IMR-90 (cell line): ENCODE results near the gene MACROD1. TPM values are rescaled to one million over a fixed set of nuclear protein-coding genes. Genes with fewer than 3 reads are reported as not detected.

Experiments used
- ATAC-seq: fragments of 200-7000 bp; cut with Tn5 transposase; 2 replicates; pipeline ENCODE4 v1.9.1; 2020; ENCODE audit warnings: low read depth, mild to moderate bottlenecking, moderate library complexity
- BruUV-seq: library from RNA; stranded (reverse); fragments of 400-500 nt; replicated peaks from 2 replicates; lab custom pipeline; 2021; lab: Mats Ljungman, UMichigan
- CTCF ChIA-PET: fragments of 300-600 bp; formaldehyde crosslinking; extraction: SDS; loops from one replicate; lab custom pipeline; 2021; ENCODE audit warnings: antibody characterized with exemption; lab: Yijun Ruan, JAX
- POLR2A ChIA-PET: fragments of 300-600 bp; sonication (Branson Sonifier 250); formaldehyde crosslinking; loops from one replicate; lab custom pipeline; 2022; ENCODE audit warnings: antibody characterized with exemption; ENCODE audit not compliant: unreplicated experiment; lab: Charles Lee
- DNase-seq: peaks from one replicate; pipeline ENCODE4 v3.0.0; 2013
- H2AFZ ChIP-seq: replicated peaks from 2 replicates; pipeline ENCODE3; 2013; ENCODE audit warnings: low read length, mild to moderate bottlenecking; ENCODE audit not compliant: poor library complexity
- H2AK5ac ChIP-seq: 2 replicates; pipeline ENCODE4 v1.6.1; 2013; ENCODE audit warnings: low read depth, low read length, inconsistent platforms
- H2AK9ac ChIP-seq: replicated peaks from 2 replicates; pipeline ENCODE3; 2013; ENCODE audit warnings: mild to moderate bottlenecking, low read depth, low read length, moderate library complexity; ENCODE audit not compliant: poor library complexity
- H2BK120ac ChIP-seq: 2 replicates; pipeline ENCODE4 v1.6.1; 2013; ENCODE audit warnings: low read depth, low read length, inconsistent platforms
- H2BK15ac ChIP-seq: 3 replicates; pipeline ENCODE4 v1.6.1; 2013; ENCODE audit warnings: low read depth, low read length, inconsistent platforms
- H2BK20ac ChIP-seq: 2 replicates; pipeline ENCODE4 v1.6.1; 2013; ENCODE audit warnings: low read depth, mild to moderate bottlenecking, inconsistent platforms, low read length, moderate library complexity
- H2BK5ac ChIP-seq: 2 replicates; pipeline ENCODE4 v1.6.1; 2013; ENCODE audit warnings: mild to moderate bottlenecking, low read depth, low read length, inconsistent platforms; ENCODE audit not compliant: poor library complexity, severe bottlenecking
- H3K14ac ChIP-seq: replicated peaks from 2 replicates; pipeline ENCODE4 v1.6.1; 2013; ENCODE audit warnings: low read depth, low read length, inconsistent platforms
- H3K18ac ChIP-seq: 2 replicates; pipeline ENCODE4 v1.6.1; 2013; ENCODE audit warnings: low read depth, low read length, control low read depth
- H3K23ac ChIP-seq: 2 replicates; pipeline ENCODE4 v1.6.1; 2013; ENCODE audit warnings: low read depth, low read length, inconsistent platforms
- H3K27ac ChIP-seq: 2 replicates; pipeline ENCODE4 v1.5.1; 2013; ENCODE audit warnings: mild to moderate bottlenecking, control low read depth, low read length; ENCODE audit not compliant: insufficient read depth
- H3K27me3 ChIP-seq: 2 replicates; pipeline ENCODE4 v1.6.1; 2013; ENCODE audit warnings: low read length; ENCODE audit not compliant: control insufficient read depth, insufficient read depth
- H3K36me3 ChIP-seq: 2 replicates; pipeline ENCODE4 v1.6.1; 2013; ENCODE audit warnings: low read length, mixed read lengths; ENCODE audit not compliant: control insufficient read depth, insufficient read depth
- H3K4ac ChIP-seq: 2 replicates; pipeline ENCODE4 v1.6.1; 2013; ENCODE audit warnings: low read depth, low read length, inconsistent platforms
- H3K4me1 ChIP-seq: 2 replicates; pipeline ENCODE4 v1.6.1; 2013; ENCODE audit warnings: low read length, mixed read lengths; ENCODE audit not compliant: control insufficient read depth, insufficient read depth
- H3K4me2 ChIP-seq: 2 replicates; pipeline ENCODE4 v1.6.1; 2013; ENCODE audit warnings: low read depth, mild to moderate bottlenecking, control low read depth, low read length, moderate library complexity
- H3K4me3 ChIP-seq: 2 replicates; pipeline ENCODE4 v1.5.1; 2013; ENCODE audit warnings: low read depth, mild to moderate bottlenecking, control low read depth, low read length, moderate library complexity; ENCODE audit not compliant: insufficient read depth
- H3K56ac ChIP-seq: 2 replicates; pipeline ENCODE4 v1.6.1; 2013; ENCODE audit warnings: low read length, inconsistent platforms; ENCODE audit not compliant: insufficient read depth; ENCODE audit errors: extremely low read depth
- H3K79me1 ChIP-seq, 2 experiments: 2 replicates each; pipeline ENCODE4 v1.6.1; 2013; ENCODE audit warnings: low read length in 2 of 2, inconsistent platforms in 1 of 2, low read depth in 1 of 2
- H3K9ac ChIP-seq: 2 replicates; pipeline ENCODE4 v1.6.1; 2013; ENCODE audit warnings: low read depth, low read length, control low read depth
- H3K9me1 ChIP-seq: 2 replicates; pipeline ENCODE4 v1.6.1; 2013; ENCODE audit warnings: low read length, inconsistent platforms; ENCODE audit not compliant: insufficient read depth
- H3K9me3 ChIP-seq: 2 replicates; pipeline ENCODE4 v1.6.1; 2013; ENCODE audit warnings: low read length; ENCODE audit not compliant: control insufficient read depth, insufficient read depth
- H4K20me1 ChIP-seq: 2 replicates; pipeline ENCODE4 v1.6.1; 2013; ENCODE audit warnings: low read length, inconsistent platforms; ENCODE audit not compliant: insufficient read depth
- H4K5ac ChIP-seq: 2 replicates; pipeline ENCODE4 v1.6.1; 2013; ENCODE audit warnings: mild to moderate bottlenecking, low read depth, low read length, control low read depth
- H4K8ac ChIP-seq, 2 experiments: 2 replicates each; pipeline ENCODE4 v1.6.1; 2013; ENCODE audit warnings: low read depth in 2 of 2, low read length in 2 of 2, control low read depth in 1 of 2, inconsistent platforms in 1 of 2
- H4K91ac ChIP-seq: 2 replicates; pipeline ENCODE4 v1.6.1; 2013; ENCODE audit warnings: low read depth, low read length, inconsistent platforms; ENCODE audit not compliant: insufficient read depth
- POLR2A ChIP-seq: IDR thresholded peaks from 2 replicates; pipeline ENCODE4 v1.6.1; 2012; ENCODE audit warnings: mild to moderate bottlenecking, low read depth, low read length
- RCOR1 ChIP-seq: IDR thresholded peaks from 2 replicates; pipeline ENCODE4 v1.6.1; 2012; ENCODE audit warnings: mild to moderate bottlenecking, low read length, improper control_type of control experiment; ENCODE audit not compliant: insufficient replicate concordance
- WGBS, 2 experiments: methylation state at CpG; one replicate each; pipeline versions ENCODE4 v1.1.5 to v1.1.7; 2013; ENCODE audit warnings: missing lambda C conversion rate in 2 of 2; ENCODE audit not compliant: insufficient read length in 1 of 2; ENCODE audit errors: extremely low coverage in 2 of 2; 5-methylcytosine and 5-hydroxymethylcytosine counted together
- dilution Hi-C: fragments of 300-500 bp; cut with HindIII; formaldehyde crosslinking; loops from one replicate; pipeline ENCODE4 v1.14.3; 2018; ENCODE audit warnings: low sequenced_read_pairs; ENCODE audit not compliant: unreplicated experiment
- in situ Hi-C: fragments of 300-500 bp; cut with MboI; formaldehyde crosslinking; loops from 3 replicates; pipeline ENCODE4 v1.14.3; 2019; ENCODE audit warnings: low sequenced_read_pairs, inconsistent platforms, mixed read lengths
- intact Hi-C: fragments of 100-400 bp; cut with micrococcal nuclease; formaldehyde crosslinking; loops from 2 replicates; pipeline ENCODE4 v1.10.0; 2022
- polyA plus RNA-seq, 3 experiments: library from polyadenylated mRNA; depleted of rRNA; stranded (reverse); fragments of >200 nt; gene quantifications; 2 replicates each; pipeline ENCODE4 v1.2.3, GENCODE V29; 2012; ENCODE audit warnings: low replicate concordance in 1 of 3
- total RNA-seq: library from RNA; depleted of rRNA; stranded (reverse); fragments of >200 nt; gene quantifications from 2 replicates; pipeline ENCODE4 v1.2.3, GENCODE V29; 2012

Gene MACROD1
- total and polyA plus RNA-seq, 2 of the 4 experiments (the other 2 are of a cell fraction), result 2.5 to 9.3 TPM

GRCh38 chr11:64001484-64002420, 164.2 kb downstream of the MACROD1 start:
- H3K9me3 ChIP-seq, result no peaks in the 10 kb centered on the region
- H3K27me3 ChIP-seq, result no peaks in the 10 kb centered on the region
- 0 out of 2 replicates have a peak, but pooled peaks cover 1% of the 10 kb centered on the region for H3K4me1 ChIP-seq
- peak overlapping the region; percentile 2 for H2AFZ ChIP-seq
- peak overlapping the region; percentile 15; the same call in 1 of the 2 replicates for H2BK120ac ChIP-seq
- dilution Hi-C loops (no loop called here), in situ Hi-C loops (no loop called here), intact Hi-C loops (loop anchor here (10.0 kb wide), 1 partner anchor 303 kb away; the partner anchor contains the start of genes CATSPERZ and ESRRA)
- H3K79me1 ChIP-seq, result peaks cover 0 to 4% of the 10 kb centered on the region in 2 experiments; a peak in 1 of 4 replicates
- no peak overlapping the region; the same call in 1 of the 2 replicates for H4K91ac ChIP-seq
- peak overlapping the region; percentile 65 for H3K4ac ChIP-seq
- no peak overlapping the region for H3K27ac ChIP-seq
- CTCF ChIA-PET, result interaction anchor here (0.7 to 1.7 kb wide), 4 partner anchors 146 to 149 kb away, joined by 3 to 4 read pairs (median 3); no protein-coding TSS in a partner anchor
- no peak overlapping the region for H3K56ac ChIP-seq
- H3K9ac ChIP-seq, result no peak overlapping the region
- no peak overlapping the region for H3K4me2 ChIP-seq
- no peak overlapping the region for H2BK5ac ChIP-seq
- no peak overlapping the region for H4K5ac ChIP-seq
- H3K14ac ChIP-seq, result 0 out of 2 replicates have a peak overlapping the region, but pooled peaks have one; percentile 10
- H2AK5ac ChIP-seq, result peak overlapping the region; percentile 94
- peak overlapping the region; percentile 53; the same call in 1 of the 2 replicates for H3K23ac ChIP-seq
- H3K9me1 ChIP-seq, result 0 out of 2 replicates have a peak, but pooled peaks cover 3% of the 10 kb centered on the region
- ATAC-seq (no peak), DNase-seq (no peak)
- POLR2A ChIA-PET, result no interaction called here
- WGBS, 2 experiments, result 83% methylated on average over 2 of the region's 23 CpGs; no CpG with 5 or more reads in 1 of the 2 experiments
- no peak overlapping the region for H3K4me3 ChIP-seq
- TF ChIP-seq RCOR1 (peak; percentile 69), POLR2A (no peak)
- peak overlapping the region in 1 of 2 experiments; percentile 30; a peak in 1 of 4 replicates for H4K8ac ChIP-seq
- H2AK9ac ChIP-seq, result peak overlapping the region; percentile 28
- H2BK20ac ChIP-seq, result peak overlapping the region; percentile 35; the same call in 1 of the 2 replicates
- H4K20me1 ChIP-seq, result peaks cover 17% of the 10 kb centered on the region
- no peak overlapping the region for H2BK15ac ChIP-seq
- H3K18ac ChIP-seq, result no peak overlapping the region
- no TSS peak for BruUV-seq
- peaks cover 22% of the 10 kb centered on the region for H3K36me3 ChIP-seq
